K562 (cell line): ENCODE results near the gene ANKLE1. TPM values are rescaled to one million over a fixed set of nuclear protein-coding genes. Genes with fewer than 3 reads are reported as not detected.

Source experiments
- CTCFL ChIP-seq: IDR thresholded peaks from 2 replicates; pipeline ENCODE4 v1.6.1; 2011; ENCODE audit warnings: borderline replicate concordance, low read depth, mild to moderate bottlenecking, moderate library complexity, low read length; ENCODE audit not compliant: insufficient read depth, poor library complexity, severe bottlenecking
- ERF ChIP-seq: fragments of 450-650 bp; formaldehyde crosslinking; IDR thresholded peaks from 2 replicates; pipeline ENCODE4 v1.4.0; 2020; ENCODE audit warnings: mild to moderate bottlenecking, mixed read lengths
- GATAD2B ChIP-seq: fragments of 450-650 bp; IDR thresholded peaks from 2 replicates; pipeline ENCODE4 v1.6.1; 2017; ENCODE audit warnings: mild to moderate bottlenecking, borderline replicate concordance
- KAT2B ChIP-seq: IDR thresholded peaks from one replicate; pipeline ENCODE4 v1.6.1; 2012; ENCODE audit warnings: low read depth, mild to moderate bottlenecking, control low read depth, inconsistent platforms, low read length, moderate library complexity
- MTA3 ChIP-seq: fragments of 450-650 bp; formaldehyde crosslinking; IDR thresholded peaks from 2 replicates; pipeline ENCODE4 v1.6.1; 2017; ENCODE audit warnings: mild to moderate bottlenecking, borderline replicate concordance
- NFE2 ChIP-seq: IDR thresholded peaks from 2 replicates; pipeline ENCODE4 v1.6.1; 2014; ENCODE audit warnings: antibody characterized with exemption, low read depth
- PTTG1 ChIP-seq: fragments of 450-650 bp; IDR thresholded peaks from 2 replicates; pipeline ENCODE4 v1.6.1; 2016; ENCODE audit warnings: low read depth, mild to moderate bottlenecking, missing genetic modification characterization, missing compliant biosample characterization
- PURB ChIP-seq: sonication (generic); formaldehyde crosslinking; IDR thresholded peaks from 2 replicates; pipeline ENCODE4 v1.9.0; 2021; ENCODE audit warnings: low read depth, mild to moderate bottlenecking, missing genetic modification reagents
- SIN3A ChIP-seq, 2 experiments: fragments of 150-350 bp in 1 of 2; IDR thresholded peaks; 2 replicates each; pipeline ENCODE4 v1.6.1; 2011 to 2016; ENCODE audit warnings: borderline replicate concordance in 2 of 2, low read depth in 2 of 2, low read length in 2 of 2, mild to moderate bottlenecking in 2 of 2, moderate library complexity in 2 of 2; ENCODE audit not compliant: control insufficient read depth in 1 of 2
- SMAD1 ChIP-seq: fragments of 150-350 bp; IDR thresholded peaks from 2 replicates; pipeline ENCODE4 v1.6.1; 2014; ENCODE audit warnings: low read length, low read depth; ENCODE audit not compliant: partially characterized antibody
- ZC3H4 ChIP-seq: sonication (generic); formaldehyde crosslinking; IDR thresholded peaks from 2 replicates; pipeline ENCODE4 v1.9.0; 2021; ENCODE audit warnings: missing genetic modification reagents, borderline replicate concordance
- ZNF146 ChIP-seq: IDR thresholded peaks from one replicate; pipeline ENCODE4 v1.6.1; 2018; ENCODE audit warnings: missing compliant biosample characterization; ENCODE audit not compliant: unreplicated experiment
- ZNF449 ChIP-seq: fragments of 250-450 bp; sonication (Bioruptor Pico); IDR thresholded peaks from 2 replicates; pipeline ENCODE4 v1.8.0; 2022; ENCODE audit warnings: moderate library complexity, mild to moderate bottlenecking, inconsistent platforms
- ZNF586 ChIP-seq: fragments of 450-650 bp; formaldehyde crosslinking; conservative IDR thresholded peaks from 2 replicates; pipeline ENCODE4 v1.4.0; 2020; ENCODE audit warnings: mild to moderate bottlenecking, moderate library complexity
- ZNF668 ChIP-seq: fragments of 250-450 bp; sonication (Bioruptor Pico); IDR thresholded peaks from 2 replicates; pipeline ENCODE4 v1.8.0; 2022; ENCODE audit warnings: mild to moderate bottlenecking, inconsistent platforms
- ZSCAN29 ChIP-seq: fragments of 450-650 bp; IDR thresholded peaks from 2 replicates; pipeline ENCODE4 v1.6.1; 2017
- ZZZ3 ChIP-seq: fragments of 450-650 bp; IDR thresholded peaks from 2 replicates; pipeline ENCODE4 v1.6.1; 2016; ENCODE audit warnings: antibody characterized with exemption, mild to moderate bottlenecking, moderate library complexity
- polyA plus RNA-seq, 8 experiments: library from polyadenylated mRNA; depleted of rRNA in 4 of 8; stranded (reverse) in 5 of 8; unstranded in 3 of 8; fragments of >200 nt; fragmentation: Nextera tagmentation in 2 of 8; fragmentation: Illumina TruSeq in 1 of 8; extraction: Ambion mirVana in 2 of 8; extraction: Trizol in 1 of 8; gene quantifications; 2 replicates each; pipeline versions ENCODE4 v1.2.1 to v1.2.3, GENCODE V29; 2011 to 2014; ENCODE audit warnings: inconsistent platforms in 1 of 8, missing spikeins in 1 of 8
- total RNA-seq, 7 experiments: library from RNA; depleted of rRNA in 6 of 7; stranded (reverse); fragments of >200 nt in 6 of 7; fragmentation: Illumina TruSeq in 2 of 7; extraction: Trizol in 2 of 7; gene quantifications; 2 replicates each; pipeline versions ENCODE4 v1.2.1 to v1.2.3, GENCODE V29; 2011 to 2021; ENCODE audit warnings: low replicate concordance in 1 of 7
- TF ChIP-seq, protein P1 (sequence below): fragments of 250-450 bp; sonication (Bioruptor Pico); IDR thresholded peaks from 2 replicates; pipeline ENCODE4 v1.4.0; 2020; ENCODE audit warnings: mild to moderate bottlenecking, moderate library complexity
- TF ChIP-seq, protein P2 (sequence below): fragments of 200-400 bp; formaldehyde crosslinking; IDR thresholded peaks from 2 replicates; pipeline ENCODE4 v1.6.1; 2017; ENCODE audit warnings: mild to moderate bottlenecking, low read depth, low read length, moderate library complexity

ANKLE1 gene
- total and polyA plus RNA-seq, 9 of the 15 experiments (the other 6 are each of a cell fraction or from before 2014, with no cell fraction given): 0.63 to 9.2 (median 2.9) TPM

DNA sequence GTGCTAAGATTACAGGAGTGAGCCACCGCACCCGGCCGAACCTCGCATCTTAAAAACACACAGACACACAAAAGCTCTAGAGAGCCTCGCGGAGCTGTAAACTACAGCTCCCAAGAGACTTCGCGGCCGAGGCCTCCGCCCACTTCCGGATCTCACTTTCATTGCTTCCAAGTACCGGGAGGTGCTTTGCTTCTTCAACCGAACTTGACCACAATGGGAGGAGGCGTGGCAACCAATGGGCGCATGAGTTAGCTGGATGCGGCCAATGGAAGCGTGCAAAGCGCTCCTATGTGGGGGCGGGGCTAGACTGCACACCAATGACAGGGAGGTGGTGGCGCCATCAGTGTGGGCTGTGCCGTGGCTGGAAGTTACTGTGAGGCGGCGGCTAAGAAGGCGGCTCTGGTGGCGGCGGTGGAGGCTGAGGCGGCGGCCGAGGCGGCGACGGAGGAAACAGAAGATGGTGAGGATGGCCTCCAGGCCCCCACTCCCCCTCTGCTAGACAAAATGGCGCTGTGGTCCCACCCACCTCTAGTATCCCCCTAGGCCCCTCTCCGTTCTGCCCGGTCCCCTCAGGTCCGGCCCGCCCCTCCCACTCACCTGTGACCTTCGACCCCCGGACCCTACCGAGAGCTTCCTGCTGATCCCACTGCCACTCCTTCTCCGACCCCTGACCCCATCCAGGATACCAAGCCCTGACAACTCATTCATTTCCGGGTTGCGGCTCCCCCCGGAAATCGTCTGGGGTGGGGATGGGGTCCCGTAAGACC, 27.7 kb downstream of the ANKLE1 start, which contains the start of gene DDA1 (continued):
- TF ChIP-seq PTTG1 (tag) (no peak), GATAD2B (no peak), MTA3 (peak; percentile 75; the same call in 1 of the 2 replicates), ZZZ3 (no peak), PURB (CRISPR knock-in tag) (no peak), ZNF449 (CRISPR knock-in tag) (no peak), ZNF146 (CRISPR knock-in tag) (no peak), ERF (no peak), SMAD1 (no peak), SIN3A (IDR thresholded peaks at IDR 0.05; ENCODE audit: borderline replicate concordance in 2 of 2, control insufficient read depth in 1 of 2, low read depth in 2 of 2, low read length in 2 of 2) (peak in 1 of 2 experiments; percentile 40; a peak in 3 of 4 replicates), ZSCAN29 (no peak), ZNF586 (CRISPR knock-in tag) (no peak), ZC3H4 (CRISPR knock-in tag) (no peak), KAT2B (no peak), ZNF668 (CRISPR knock-in tag) (no peak), NFE2 (0 out of 2 replicates have a peak, but pooled peaks have one; percentile 1), CTCFL (no peak)
- TF ChIP-seq, protein P1, sequence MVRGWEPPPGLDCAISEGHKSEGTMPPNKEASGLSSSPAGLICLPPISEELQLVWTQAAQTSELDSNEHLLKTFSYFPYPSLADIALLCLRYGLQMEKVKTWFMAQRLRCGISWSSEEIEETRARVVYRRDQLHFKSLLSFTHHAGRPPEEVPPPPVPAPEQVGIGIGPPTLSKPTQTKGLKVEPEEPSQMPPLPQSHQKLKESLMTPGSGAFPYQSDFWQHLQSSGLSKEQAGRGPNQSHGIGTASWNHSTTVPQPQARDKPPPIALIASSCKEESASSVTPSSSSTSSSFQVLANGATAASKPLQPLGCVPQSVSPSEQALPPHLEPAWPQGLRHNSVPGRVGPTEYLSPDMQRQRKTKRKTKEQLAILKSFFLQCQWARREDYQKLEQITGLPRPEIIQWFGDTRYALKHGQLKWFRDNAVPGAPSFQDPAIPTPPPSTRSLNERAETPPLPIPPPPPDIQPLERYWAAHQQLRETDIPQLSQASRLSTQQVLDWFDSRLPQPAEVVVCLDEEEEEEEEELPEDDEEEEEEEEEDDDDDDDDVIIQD (CRISPR knock-in tag): no peak
- TF ChIP-seq, protein P2, sequence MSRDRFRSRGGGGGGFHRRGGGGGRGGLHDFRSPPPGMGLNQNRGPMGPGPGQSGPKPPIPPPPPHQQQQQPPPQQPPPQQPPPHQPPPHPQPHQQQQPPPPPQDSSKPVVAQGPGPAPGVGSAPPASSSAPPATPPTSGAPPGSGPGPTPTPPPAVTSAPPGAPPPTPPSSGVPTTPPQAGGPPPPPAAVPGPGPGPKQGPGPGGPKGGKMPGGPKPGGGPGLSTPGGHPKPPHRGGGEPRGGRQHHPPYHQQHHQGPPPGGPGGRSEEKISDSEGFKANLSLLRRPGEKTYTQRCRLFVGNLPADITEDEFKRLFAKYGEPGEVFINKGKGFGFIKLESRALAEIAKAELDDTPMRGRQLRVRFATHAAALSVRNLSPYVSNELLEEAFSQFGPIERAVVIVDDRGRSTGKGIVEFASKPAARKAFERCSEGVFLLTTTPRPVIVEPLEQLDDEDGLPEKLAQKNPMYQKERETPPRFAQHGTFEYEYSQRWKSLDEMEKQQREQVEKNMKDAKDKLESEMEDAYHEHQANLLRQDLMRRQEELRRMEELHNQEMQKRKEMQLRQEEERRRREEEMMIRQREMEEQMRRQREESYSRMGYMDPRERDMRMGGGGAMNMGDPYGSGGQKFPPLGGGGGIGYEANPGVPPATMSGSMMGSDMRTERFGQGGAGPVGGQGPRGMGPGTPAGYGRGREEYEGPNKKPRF: no peak
